Gastroesophageal sphincter (tissue), 4 donors: ENCODE measurements around the gene ACOXL. TPM values are rescaled to one million over a fixed set of nuclear protein-coding genes. Genes with fewer than 3 reads are reported as not detected.

Experiments
- ATAC-seq: fragments of 150-250 bp; one replicate; pipeline ENCODE4 v1.9.1; 2016; ENCODE audit warnings: mild to moderate bottlenecking, moderate library complexity
- H3K27ac ChIP-seq, 4 donors: fragments of 200-600 bp; sonication (generic) in 3 of 4; 1 replicate in 3 of 4; 2 replicates in 1 of 4; pipeline ENCODE4 v1.5.1; 2016 to 2019
- H3K27me3 ChIP-seq: fragments of 200-600 bp; sonication (generic); one replicate; pipeline ENCODE4 v1.5.1; 2019
- H3K36me3 ChIP-seq, 2 donors: fragments of 200-600 bp; sonication (generic); one replicate each; pipeline ENCODE4 v1.5.1; 2019; ENCODE audit warnings: control low read depth in 1 of 2
- H3K4me1 ChIP-seq, 3 donors: fragments of 200-600 bp; sonication (generic); 1 replicate in 2 of 3; 2 replicates in 1 of 3; pipeline ENCODE4 v1.5.1; 2016 to 2019; ENCODE audit warnings: control low read depth in 2 of 3
- H3K4me3 ChIP-seq, 2 donors: fragments of 200-600 bp; sonication (generic); one replicate each; pipeline ENCODE4 v1.5.1; 2019; ENCODE audit warnings: mild to moderate bottlenecking in 1 of 2, moderate library complexity in 1 of 2
- H3K9me3 ChIP-seq, 3 donors: fragments of 200-600 bp; sonication (generic); one replicate each; pipeline ENCODE4 v1.5.1; 2017 to 2019; ENCODE audit warnings: control low read depth in 2 of 3
- CTCF ChIP-seq, 4 experiments: fragments of 200-600 bp in 2 of 4; fragments of 450-650 bp in 2 of 4; sonication (generic) in 1 of 4; IDR thresholded peaks; one replicate each; pipeline ENCODE4 v1.5.1; 2017 to 2019; ENCODE audit warnings: antibody characterized with exemption in 4 of 4, mild to moderate bottlenecking in 2 of 4, moderate library complexity in 2 of 4
- EP300 ChIP-seq: sonication (generic); formaldehyde crosslinking; IDR thresholded peaks from one replicate; pipeline ENCODE4 v1.6.1; 2017; ENCODE audit warnings: antibody characterized with exemption, mild to moderate bottlenecking
- POLR2A ChIP-seq, 2 donors: fragments of 450-650 bp; IDR thresholded peaks; one replicate each; pipeline ENCODE4 v1.6.1; 2017; ENCODE audit warnings: antibody characterized with exemption in 2 of 2, mild to moderate bottlenecking in 2 of 2, moderate library complexity in 1 of 2
- POLR2AphosphoS5 ChIP-seq: sonication (generic); formaldehyde crosslinking; IDR thresholded peaks from one replicate; pipeline ENCODE4 v1.6.1; 2017; ENCODE audit warnings: antibody characterized with exemption
- WGBS, 2 donors: methylation state at CpG; one replicate each; pipeline ENCODE4 v1.1.5; 2018; ENCODE audit warnings: low coverage in 1 of 2; 5-methylcytosine and 5-hydroxymethylcytosine counted together
- total RNA-seq, 4 donors: library from RNA; depleted of rRNA; stranded (reverse); fragments of >200 nt; gene quantifications; one replicate each; pipeline ENCODE4 v1.1.0, GENCODE V29; 2016

The ACOXL gene
- total RNA-seq, 4 donors from 2014 or later, result not detected

- Histone ChIP-seq H3K27ac (no peak overlapping the region), H3K36me3 (peaks cover 0 to 27% of the 10 kb centered on the region in 2 donors), H3K27me3 (no peaks in the 10 kb centered on the region), H3K9me3 (no peaks in the 10 kb centered on the region), H3K4me3 (no peak overlapping the region), H3K4me1 (peaks cover 0 to 13% (median 0%) of the 10 kb centered on the region in 3 donors)
- TF ChIP-seq POLR2AphosphoS5 (no peak), CTCF (IDR thresholded peaks at IDR 0.05) (no peak), EP300 (no peak), POLR2A (IDR thresholded peaks at IDR 0.05) (no peak)
- WGBS, 2 donors, result 51 to 75% methylated on average over 7 to 9 of the region's 12 CpGs
- no peak for ATAC-seq
Observed at GRCh38 chr2:111139637-111140317, 407.4 kb downstream of the ACOXL start.

GRCh38 chr2:111140815-111141214 is 408.4 kb downstream of the ACOXL start:
- 94 to 100% methylated on average over 3 of the region's 4 CpGs for WGBS, 2 donors
- peaks cover 0 to 27% of the 10 kb centered on the region in 2 donors for H3K36me3 ChIP-seq
- H3K27me3 ChIP-seq, result no peaks in the 10 kb centered on the region
- no peak overlapping the region for H3K4me3 ChIP-seq
- H3K4me1 ChIP-seq, result peaks cover 0 to 13% (median 0%) of the 10 kb centered on the region in 3 donors
- H3K9me3 ChIP-seq, result no peaks in the 10 kb centered on the region
- TF ChIP-seq EP300 (no peak), CTCF (IDR thresholded peaks at IDR 0.05) (no peak)
- no peak overlapping the region for H3K27ac ChIP-seq
- ATAC-seq, result no peak

GRCh38 chr2:111142101-111142500 is 409.7 kb downstream of the ACOXL start:
- no peak overlapping the region for H3K4me3 ChIP-seq
- no peak overlapping the region for H3K27ac ChIP-seq
- no peaks in the 10 kb centered on the region for H3K27me3 ChIP-seq
- peaks cover 0 to 17% of the 10 kb centered on the region in 2 donors for H3K36me3 ChIP-seq
- no peak for ATAC-seq
- no peak for TF ChIP-seq POLR2A (IDR thresholded peaks at IDR 0.05)
- TF ChIP-seq CTCF (IDR thresholded peaks at IDR 0.05), result no peak
- TF ChIP-seq EP300, result no peak
- TF ChIP-seq POLR2AphosphoS5, result no peak
- H3K9me3 ChIP-seq, result no peaks in the 10 kb centered on the region
- 92% methylated on average over 1 of the region's 1 CpG; no CpG with 5 or more reads in 1 of the 2 donors for WGBS, 2 donors
- peaks cover 0 to 13% (median 0%) of the 10 kb centered on the region in 3 donors for H3K4me1 ChIP-seq

- Histone ChIP-seq H3K4me3 (no peak overlapping the region), H3K36me3 (peaks cover 0 to 14% of the 10 kb centered on the region in 2 donors), H3K27ac (no peak overlapping the region), H3K9me3 (no peaks in the 10 kb centered on the region), H3K4me1 (peaks cover 0 to 13% (median 0%) of the 10 kb centered on the region in 3 donors), H3K27me3 (no peaks in the 10 kb centered on the region)
- no peak for TF ChIP-seq POLR2A (IDR thresholded peaks at IDR 0.05)
- no peak for TF ChIP-seq EP300
- TF ChIP-seq CTCF (IDR thresholded peaks at IDR 0.05), result no peak
- TF ChIP-seq POLR2AphosphoS5, result no peak
- 92 to 94% methylated on average over 3 to 4 of the region's 10 CpGs for WGBS, 2 donors
- ATAC-seq, result no peak
Observed at GRCh38 chr2:111143107-111143842, 410.9 kb downstream of the ACOXL start.

GRCh38 chr2:111143843-111144198 is 411.4 kb downstream of the ACOXL start:
- H3K27ac ChIP-seq, result no peak overlapping the region
- no peak for TF ChIP-seq POLR2A (IDR thresholded peaks at IDR 0.05)
- TF ChIP-seq CTCF (IDR thresholded peaks at IDR 0.05), result no peak
- no peak for TF ChIP-seq POLR2AphosphoS5
- no peak for TF ChIP-seq EP300
- H3K27me3 ChIP-seq, result no peaks in the 10 kb centered on the region
- peaks cover 0 to 14% of the 10 kb centered on the region in 2 donors for H3K36me3 ChIP-seq
- H3K4me3 ChIP-seq, result no peak overlapping the region
- peaks cover 0 to 8% (median 0%) of the 10 kb centered on the region in 3 donors for H3K4me1 ChIP-seq
- no peaks in the 10 kb centered on the region for H3K9me3 ChIP-seq
- ATAC-seq, result no peak
- WGBS, 2 donors, result 56 to 71% methylated on average over 1 of the region's 1 CpG
